Thoracic aorta endothelial cell (primary cell): Measurements from ENCODE around the gene POR. TPM values are rescaled to one million over a fixed set of nuclear protein-coding genes. Genes with fewer than 3 reads are reported as not detected.

Source experiments
- small RNA-seq: library from RNA; depleted of rRNA; stranded (forward); fragments of <200 nt; gene quantifications from one replicate; pipeline ENCODE3, GENCODE V24; 2012
- total RNA-seq: library from RNA; depleted of rRNA; stranded (reverse); fragments of >200 nt; gene quantifications from 2 replicates; pipeline ENCODE4 v1.2.3, GENCODE V29; 2012

Gene POR
- total RNA-seq, result 46.3 and 51.8 TPM in 2 replicates

DNA sequence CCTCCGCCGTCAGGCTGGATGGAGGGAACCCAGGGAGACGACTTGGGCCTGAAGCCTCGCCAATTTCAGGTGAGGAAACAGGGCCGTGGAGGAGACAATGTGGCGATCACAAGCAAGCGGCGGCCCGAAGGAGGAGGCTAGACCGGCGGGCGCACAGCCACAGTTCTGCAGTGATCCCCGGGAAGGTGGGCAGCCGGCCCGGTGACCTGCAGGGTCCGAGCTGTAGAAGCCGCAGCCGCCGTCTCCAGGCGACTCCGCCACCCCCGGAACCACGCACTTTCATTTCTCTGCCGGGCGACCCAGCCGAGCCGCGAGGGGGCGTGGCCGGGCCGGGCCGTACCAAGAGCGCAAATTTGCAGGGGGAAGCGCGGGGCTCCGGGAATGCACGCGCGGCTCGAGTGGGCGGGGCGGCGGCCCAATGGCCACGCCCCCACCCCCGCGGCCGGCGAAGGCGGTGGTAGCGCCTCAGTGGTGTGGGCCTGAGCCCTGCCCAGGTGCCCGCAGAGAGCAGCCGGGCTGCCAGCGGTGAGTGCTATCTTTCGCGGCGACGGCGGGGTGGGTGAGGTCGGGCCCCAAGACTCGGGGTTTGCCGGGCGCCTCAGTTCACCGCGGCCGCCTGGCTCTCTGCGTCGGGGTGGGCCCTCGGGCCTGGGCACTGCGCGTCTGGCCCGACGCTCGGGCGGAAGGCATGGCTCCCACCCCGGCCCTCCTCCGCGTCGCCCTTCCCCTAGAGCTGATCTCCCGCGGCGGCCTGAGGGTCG, at the start of gene POR:
Gene POR (plus strand): TSS at position 501 of the 761 bp plus-strand sequence. CDS start 38,847 bp downstream, outside the sequence.

DNA sequence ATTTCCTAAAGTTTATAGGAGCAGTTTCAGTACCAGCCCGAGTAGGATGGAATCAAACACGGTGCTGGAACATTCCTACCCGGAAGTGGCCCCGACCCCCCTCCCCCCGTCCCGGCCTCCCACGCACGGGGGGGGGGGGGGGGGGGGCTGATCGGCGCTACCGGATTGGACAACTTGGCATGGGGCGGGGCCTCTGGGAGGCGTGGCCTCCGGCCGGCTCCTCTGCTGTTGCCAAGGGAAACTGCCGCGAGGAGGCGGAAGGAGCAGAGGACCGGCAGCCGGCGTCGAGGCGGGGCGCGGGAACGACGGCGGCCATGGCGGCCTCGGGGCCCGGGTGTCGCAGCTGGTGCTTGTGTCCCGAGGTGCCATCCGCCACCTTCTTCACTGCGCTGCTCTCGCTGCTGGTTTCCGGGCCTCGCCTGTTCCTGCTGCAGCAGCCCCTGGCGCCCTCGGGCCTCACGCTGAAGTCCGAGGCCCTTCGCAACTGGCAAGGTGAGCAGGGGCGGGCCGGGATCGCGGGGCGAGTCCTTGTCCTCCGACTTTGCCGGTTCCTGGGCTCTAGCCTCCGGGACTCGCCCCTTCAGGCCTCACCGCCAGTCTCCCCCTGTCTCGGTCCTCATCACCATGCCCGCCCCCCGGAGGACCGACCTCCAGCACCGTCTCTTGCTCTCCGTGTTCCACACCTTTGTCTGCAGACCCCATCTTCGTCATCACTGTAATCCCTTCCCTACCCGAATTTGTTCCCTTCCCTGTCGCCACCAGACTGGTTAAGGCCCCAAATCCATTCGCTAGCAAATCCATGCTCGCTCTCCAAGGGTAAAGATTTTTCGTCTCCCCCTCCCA, 36.0 kb upstream of the POR start, which contains the start of gene RHBDD2:
Gene RHBDD2 (plus strand): TSS at position 266 of the 843 bp plus-strand sequence. CDS start 49 bp downstream, at position 315.

DNA sequence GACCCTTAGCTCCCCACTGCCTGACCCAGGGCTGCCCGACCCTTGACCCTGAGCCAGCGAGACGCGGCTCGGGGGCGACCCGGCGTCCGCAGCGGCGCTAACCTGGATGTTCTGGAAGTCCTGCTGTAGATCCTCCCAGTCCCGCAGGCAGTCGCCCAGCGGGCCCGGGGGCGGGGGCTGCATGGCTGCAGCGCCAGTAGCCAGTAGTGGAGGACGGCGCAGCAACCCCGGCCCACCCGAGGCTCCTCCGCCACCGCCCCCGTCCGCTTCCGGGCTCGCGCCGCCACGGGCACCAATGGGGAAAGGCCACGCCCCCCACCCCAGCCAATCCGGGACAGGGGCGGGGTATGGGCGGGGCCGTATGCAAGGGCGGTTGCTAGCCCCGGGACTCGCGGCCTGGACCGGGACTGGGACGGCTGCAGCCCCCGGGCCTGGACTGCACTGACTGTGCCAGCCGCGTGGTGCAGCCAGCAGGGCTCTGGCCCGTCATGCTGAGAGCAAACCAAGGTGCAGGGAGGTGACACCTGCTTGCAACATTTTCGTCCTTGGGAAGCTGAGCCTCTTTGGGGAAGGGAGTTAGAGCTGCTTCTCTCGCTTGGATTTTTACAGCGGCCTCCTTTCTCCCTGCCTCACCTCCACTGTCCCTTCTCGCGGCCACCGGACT, 79.6 kb downstream of the POR start, which contains the start of gene TMEM120A:
Gene TMEM120A (minus strand): TSS at position 208 of the 664 bp plus-strand sequence. CDS start 25 bp downstream, at position 183.

Small RNA genes lying within 50 kb of the gene (small RNA-seq; reads per million reads assigned to genes)
- 16.9 reads per million, percentile 95 among the genes with 10 or more reads in this experiment for gene SNORA14A

Other genes starting within 250 kb of the POR start
- 20.7 and 43.2 TPM in 2 replicates for gene HIP1, start 176.2 kb upstream of the POR start, total RNA-seq
- not detected in 2 replicates for gene CCL26, start 142.9 kb upstream of the POR start, total RNA-seq
- gene CCL24, start 101.3 kb upstream of the POR start, total RNA-seq, result 0.53 TPM in 1 of 2 replicates, not detected in the other
- 13.3 and 19.6 TPM in 2 replicates for gene RHBDD2, start 36.1 kb upstream of the POR start, total RNA-seq
- 17.3 and 19.8 TPM in 2 replicates for gene TMEM120A, start 79.4 kb downstream of the POR start, total RNA-seq
- 22.7 and 26.7 TPM in 2 replicates for gene STYXL1, start 132.8 kb downstream of the POR start, total RNA-seq
- gene MDH2, start 133.0 kb downstream of the POR start, total RNA-seq, result 56.2 and 58.4 TPM in 2 replicates